ENCODE data around the gene LIMS2. TPM values are rescaled to one million over a fixed set of nuclear protein-coding genes. Genes with fewer than 3 reads are reported as not detected.

The LIMS2 gene
- total and polyA plus RNA-seq, 2 experiments from 2014 or later = 1.6 to 3.5 TPM

DNA sequence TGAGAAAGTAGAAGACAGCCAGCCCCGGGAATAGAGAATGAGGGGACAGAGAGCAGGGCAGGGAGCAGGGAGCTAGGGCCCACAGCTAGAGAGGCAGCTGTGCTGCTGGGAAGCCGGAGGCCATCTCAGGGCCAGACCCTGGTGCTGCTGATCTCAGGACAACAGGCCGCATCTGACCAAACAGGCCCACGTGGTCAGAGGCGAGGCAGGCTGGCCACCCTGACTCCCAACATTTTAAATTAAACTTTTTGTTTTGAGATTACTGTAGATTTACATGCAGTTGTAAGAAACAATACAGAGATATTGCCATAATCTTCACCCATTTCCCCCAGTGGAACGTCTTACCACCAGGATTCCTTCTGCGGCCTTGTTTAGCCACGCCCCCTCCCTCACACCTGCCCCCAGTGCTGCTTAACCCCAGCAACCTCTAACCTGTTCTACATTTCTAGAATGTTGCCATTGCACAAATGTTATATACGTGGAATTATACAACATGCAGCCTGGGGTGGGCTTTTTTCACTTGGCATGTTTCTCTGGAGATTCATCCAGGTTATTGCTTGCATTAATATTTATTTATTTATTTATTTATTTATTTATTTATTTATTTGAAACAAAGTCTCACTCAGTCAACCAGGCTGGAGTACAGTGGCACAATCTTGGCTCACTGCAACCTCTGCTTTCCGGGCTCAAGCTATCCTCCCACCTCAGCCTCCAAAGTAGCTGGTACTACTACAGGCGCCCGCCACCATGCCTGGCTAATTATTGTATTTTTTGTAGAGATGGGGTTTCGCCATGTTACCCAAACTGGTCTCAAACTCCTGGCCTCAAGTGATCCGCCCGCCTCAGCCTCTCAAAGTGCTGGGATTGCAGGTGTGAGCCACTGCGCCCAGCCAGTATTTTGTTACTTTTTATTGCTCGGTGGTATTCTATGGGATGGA, 78.0 kb downstream of the LIMS2 start (continued):
- TF ChIP-seq, protein P1, sequence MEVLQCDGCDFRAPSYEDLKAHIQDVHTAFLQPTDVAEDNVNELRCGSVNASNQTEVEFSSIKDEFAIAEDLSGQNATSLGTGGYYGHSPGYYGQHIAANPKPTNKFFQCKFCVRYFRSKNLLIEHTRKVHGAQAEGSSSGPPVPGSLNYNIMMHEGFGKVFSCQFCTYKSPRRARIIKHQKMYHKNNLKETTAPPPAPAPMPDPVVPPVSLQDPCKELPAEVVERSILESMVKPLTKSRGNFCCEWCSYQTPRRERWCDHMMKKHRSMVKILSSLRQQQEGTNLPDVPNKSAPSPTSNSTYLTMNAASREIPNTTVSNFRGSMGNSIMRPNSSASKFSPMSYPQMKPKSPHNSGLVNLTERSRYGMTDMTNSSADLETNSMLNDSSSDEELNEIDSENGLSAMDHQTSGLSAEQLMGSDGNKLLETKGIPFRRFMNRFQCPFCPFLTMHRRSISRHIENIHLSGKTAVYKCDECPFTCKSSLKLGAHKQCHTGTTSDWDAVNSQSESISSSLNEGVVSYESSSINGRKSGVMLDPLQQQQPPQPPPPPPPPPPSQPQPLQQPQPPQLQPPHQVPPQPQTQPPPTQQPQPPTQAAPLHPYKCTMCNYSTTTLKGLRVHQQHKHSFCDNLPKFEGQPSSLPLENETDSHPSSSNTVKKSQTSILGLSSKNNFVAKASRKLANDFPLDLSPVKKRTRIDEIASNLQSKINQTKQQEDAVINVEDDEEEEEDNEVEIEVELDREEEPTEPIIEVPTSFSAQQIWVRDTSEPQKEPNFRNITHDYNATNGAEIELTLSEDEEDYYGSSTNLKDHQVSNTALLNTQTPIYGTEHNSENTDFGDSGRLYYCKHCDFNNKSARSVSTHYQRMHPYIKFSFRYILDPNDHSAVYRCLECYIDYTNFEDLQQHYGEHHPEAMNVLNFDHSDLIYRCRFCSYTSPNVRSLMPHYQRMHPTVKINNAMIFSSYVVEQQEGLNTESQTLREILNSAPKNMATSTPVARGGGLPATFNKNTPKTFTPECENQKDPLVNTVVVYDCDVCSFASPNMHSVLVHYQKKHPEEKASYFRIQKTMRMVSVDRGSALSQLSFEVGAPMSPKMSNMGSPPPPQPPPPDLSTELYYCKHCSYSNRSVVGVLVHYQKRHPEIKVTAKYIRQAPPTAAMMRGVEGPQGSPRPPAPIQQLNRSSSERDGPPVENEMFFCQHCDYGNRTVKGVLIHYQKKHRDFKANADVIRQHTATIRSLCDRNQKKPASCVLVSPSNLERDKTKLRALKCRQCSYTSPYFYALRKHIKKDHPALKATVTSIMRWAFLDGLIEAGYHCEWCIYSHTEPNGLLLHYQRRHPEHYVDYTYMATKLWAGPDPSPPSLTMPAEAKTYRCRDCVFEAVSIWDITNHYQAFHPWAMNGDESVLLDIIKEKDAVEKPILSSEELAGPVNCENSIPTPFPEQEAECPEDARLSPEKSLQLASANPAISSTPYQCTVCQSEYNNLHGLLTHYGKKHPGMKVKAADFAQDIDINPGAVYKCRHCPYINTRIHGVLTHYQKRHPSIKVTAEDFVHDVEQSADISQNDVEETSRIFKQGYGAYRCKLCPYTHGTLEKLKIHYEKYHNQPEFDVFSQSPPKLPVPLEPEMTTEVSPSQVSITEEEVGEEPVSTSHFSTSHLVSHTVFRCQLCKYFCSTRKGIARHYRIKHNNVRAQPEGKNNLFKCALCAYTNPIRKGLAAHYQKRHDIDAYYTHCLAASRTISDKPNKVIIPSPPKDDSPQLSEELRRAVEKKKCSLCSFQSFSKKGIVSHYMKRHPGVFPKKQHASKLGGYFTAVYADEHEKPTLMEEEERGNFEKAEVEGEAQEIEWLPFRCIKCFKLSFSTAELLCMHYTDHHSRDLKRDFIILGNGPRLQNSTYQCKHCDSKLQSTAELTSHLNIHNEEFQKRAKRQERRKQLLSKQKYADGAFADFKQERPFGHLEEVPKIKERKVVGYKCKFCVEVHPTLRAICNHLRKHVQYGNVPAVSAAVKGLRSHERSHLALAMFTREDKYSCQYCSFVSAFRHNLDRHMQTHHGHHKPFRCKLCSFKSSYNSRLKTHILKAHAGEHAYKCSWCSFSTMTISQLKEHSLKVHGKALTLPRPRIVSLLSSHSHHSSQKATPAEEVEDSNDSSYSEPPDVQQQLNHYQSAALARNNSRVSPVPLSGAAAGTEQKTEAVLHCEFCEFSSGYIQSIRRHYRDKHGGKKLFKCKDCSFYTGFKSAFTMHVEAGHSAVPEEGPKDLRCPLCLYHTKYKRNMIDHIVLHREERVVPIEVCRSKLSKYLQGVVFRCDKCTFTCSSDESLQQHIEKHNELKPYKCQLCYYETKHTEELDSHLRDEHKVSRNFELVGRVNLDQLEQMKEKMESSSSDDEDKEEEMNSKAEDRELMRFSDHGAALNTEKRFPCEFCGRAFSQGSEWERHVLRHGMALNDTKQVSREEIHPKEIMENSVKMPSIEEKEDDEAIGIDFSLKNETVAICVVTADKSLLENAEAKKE (CRISPR knock-in tag; IDR thresholded peaks at IDR 0.05) = no peak
- TF ChIP-seq, protein P2, sequence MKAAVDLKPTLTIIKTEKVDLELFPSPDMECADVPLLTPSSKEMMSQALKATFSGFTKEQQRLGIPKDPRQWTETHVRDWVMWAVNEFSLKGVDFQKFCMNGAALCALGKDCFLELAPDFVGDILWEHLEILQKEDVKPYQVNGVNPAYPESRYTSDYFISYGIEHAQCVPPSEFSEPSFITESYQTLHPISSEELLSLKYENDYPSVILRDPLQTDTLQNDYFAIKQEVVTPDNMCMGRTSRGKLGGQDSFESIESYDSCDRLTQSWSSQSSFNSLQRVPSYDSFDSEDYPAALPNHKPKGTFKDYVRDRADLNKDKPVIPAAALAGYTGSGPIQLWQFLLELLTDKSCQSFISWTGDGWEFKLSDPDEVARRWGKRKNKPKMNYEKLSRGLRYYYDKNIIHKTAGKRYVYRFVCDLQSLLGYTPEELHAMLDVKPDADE (IDR thresholded peaks at IDR 0.05) = no peak
- TF ChIP-seq, protein P3, sequence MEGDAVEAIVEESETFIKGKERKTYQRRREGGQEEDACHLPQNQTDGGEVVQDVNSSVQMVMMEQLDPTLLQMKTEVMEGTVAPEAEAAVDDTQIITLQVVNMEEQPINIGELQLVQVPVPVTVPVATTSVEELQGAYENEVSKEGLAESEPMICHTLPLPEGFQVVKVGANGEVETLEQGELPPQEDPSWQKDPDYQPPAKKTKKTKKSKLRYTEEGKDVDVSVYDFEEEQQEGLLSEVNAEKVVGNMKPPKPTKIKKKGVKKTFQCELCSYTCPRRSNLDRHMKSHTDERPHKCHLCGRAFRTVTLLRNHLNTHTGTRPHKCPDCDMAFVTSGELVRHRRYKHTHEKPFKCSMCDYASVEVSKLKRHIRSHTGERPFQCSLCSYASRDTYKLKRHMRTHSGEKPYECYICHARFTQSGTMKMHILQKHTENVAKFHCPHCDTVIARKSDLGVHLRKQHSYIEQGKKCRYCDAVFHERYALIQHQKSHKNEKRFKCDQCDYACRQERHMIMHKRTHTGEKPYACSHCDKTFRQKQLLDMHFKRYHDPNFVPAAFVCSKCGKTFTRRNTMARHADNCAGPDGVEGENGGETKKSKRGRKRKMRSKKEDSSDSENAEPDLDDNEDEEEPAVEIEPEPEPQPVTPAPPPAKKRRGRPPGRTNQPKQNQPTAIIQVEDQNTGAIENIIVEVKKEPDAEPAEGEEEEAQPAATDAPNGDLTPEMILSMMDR (conservative IDR thresholded peaks at IDR 0.05; ENCODE audit: low read depth in 2 of 2) = no peak
- TF ChIP-seq NANOG (IDR thresholded peaks at IDR 0.05; ENCODE audit: borderline replicate concordance) (no peak), EZH2phosphoT487 (IDR thresholded peaks at IDR 0.05; ENCODE audit: unreplicated experiment) (no peak), ZNF114 (CRISPR knock-in tag; IDR thresholded peaks at IDR 0.05) (no peak), ZNF331 (CRISPR knock-in tag; IDR thresholded peaks at IDR 0.05; ENCODE audit: low read depth) (no peak), POLR2AphosphoS5 (IDR thresholded peaks at IDR 0.05; ENCODE audit: low read depth) (no peak)
